Measurements from ENCODE around the gene RIC8B. TPM values are rescaled to one million over a fixed set of nuclear protein-coding genes. Genes with fewer than 3 reads are reported as not detected.

Gene RIC8B
- total RNA-seq, 2 experiments from 2014 or later = 10.7 to 11.3 TPM

DNA sequence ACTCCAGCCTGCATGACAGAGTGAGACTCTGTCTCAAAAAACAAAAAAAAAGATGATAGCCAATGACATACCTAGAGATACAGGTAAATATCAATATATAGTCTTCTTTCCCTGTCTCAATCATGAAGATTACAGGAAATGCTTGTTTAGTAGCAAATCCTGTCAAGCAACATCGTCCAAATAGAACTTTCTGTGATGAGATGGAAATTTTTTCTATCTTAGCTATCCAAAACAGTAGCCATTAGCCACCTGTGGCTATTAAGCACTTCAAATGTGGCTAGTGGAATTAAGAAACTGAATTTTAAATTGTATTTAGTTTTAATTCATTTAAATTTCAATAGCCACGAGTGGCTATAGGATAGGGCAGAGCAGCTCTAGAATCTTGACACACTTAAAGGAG lies 33.2 kb upstream of the RIC8B start:
- no peak overlapping the region for H3K27ac Mint-ChIP-seq
- no peaks in the 10 kb centered on the region for H3K36me3 Mint-ChIP-seq (ENCODE audit: low read depth)
- H3K4me3 Mint-ChIP-seq = no peak overlapping the region
- no peaks in the 10 kb centered on the region for H3K9me3 Mint-ChIP-seq (ENCODE audit: low read depth)
- POLR2A ChIA-PET = no interaction called here
- no peak for ATAC-seq
- CTCF ChIA-PET = interaction anchor here (0.6 to 1.2 kb wide), 4 partner anchors 9 to 1140 kb away, joined by 3 to 5 read pairs (median 4); no protein-coding TSS in a partner anchor
- H3K4me1 Mint-ChIP-seq = no peaks in the 10 kb centered on the region
- intact Hi-C loops (cut with DNase I, micrococcal nuclease) = no loop called here
- H3K27me3 Mint-ChIP-seq = no peaks in the 10 kb centered on the region
- no peak for DNase-seq

GRCh38 chr12:106743270-106743988 lies 31.1 kb upstream of the RIC8B start:
- intact Hi-C loops (cut with DNase I, micrococcal nuclease) = no loop called here
- POLR2A ChIA-PET = no interaction called here
- Mint-ChIP-seq H3K9me3 (ENCODE audit: low read depth) (no peaks in the 10 kb centered on the region), H3K27ac (no peak overlapping the region), H3K4me3 (no peak overlapping the region), H3K36me3 (ENCODE audit: low read depth) (no peaks in the 10 kb centered on the region), H3K4me1 (peaks cover 17% of the 10 kb centered on the region), H3K27me3 (no peaks in the 10 kb centered on the region)
- DNase-seq = no peak
- CTCF ChIA-PET = no interaction called here
- ATAC-seq = no peak

DNA sequence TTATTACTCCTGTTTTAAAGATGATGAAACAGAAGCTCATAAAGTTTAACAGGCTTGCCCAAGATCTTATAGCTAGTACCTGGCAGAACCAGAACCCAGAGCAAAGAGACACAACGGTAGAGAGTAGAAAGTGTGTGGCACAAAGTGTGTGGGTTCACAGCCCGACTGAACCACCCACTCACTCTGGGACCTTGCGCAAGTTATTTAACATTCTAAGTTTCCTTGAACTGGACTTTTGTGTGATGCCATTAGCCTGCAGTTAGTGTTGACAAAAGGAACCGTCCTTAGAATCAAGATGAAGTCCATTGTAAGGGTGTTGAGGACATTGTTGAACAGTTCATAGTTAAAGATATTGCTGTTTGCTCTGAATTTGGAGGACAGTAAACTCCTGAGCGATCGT lies 29.9 kb upstream of the RIC8B start:
- no peak for ATAC-seq
- intact Hi-C loops (cut with DNase I, micrococcal nuclease) = no loop called here
- no peak overlapping the region for H3K27ac Mint-ChIP-seq
- H3K4me1 Mint-ChIP-seq = peaks cover 20% of the 10 kb centered on the region
- DNase-seq = no peak
- H3K4me3 Mint-ChIP-seq = no peak overlapping the region
- CTCF ChIA-PET = no interaction called here
- no peaks in the 10 kb centered on the region for H3K36me3 Mint-ChIP-seq (ENCODE audit: low read depth)
- no peaks in the 10 kb centered on the region for H3K9me3 Mint-ChIP-seq (ENCODE audit: low read depth)
- POLR2A ChIA-PET = no interaction called here
- H3K27me3 Mint-ChIP-seq = no peaks in the 10 kb centered on the region

DNA sequence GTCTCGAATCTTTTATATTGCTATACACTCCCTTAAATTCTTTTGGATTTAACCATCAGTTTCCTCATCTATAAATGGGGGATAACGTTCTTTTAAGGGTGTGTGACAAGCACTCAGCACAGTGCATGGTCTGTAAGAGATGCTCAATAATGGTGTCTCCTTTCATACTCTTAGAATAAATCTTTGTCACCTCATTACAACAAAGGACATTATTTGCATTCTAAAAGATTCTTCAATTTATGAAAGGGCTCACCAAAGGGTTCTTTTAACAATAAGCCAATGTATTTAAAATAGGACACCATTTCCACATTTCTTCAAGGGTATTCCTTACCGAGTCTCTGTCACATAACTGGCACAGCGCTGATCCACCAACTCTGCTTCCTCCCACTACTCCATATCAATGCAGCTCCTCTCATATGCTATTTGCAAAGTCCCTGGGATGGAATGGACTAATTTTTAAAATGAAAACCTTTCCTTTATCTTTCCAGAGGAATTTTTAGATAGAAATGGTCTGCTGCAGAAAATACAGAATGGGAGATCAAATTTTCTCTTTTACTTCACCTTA lies 29.2 kb upstream of the RIC8B start:
- H3K9me3 Mint-ChIP-seq (ENCODE audit: low read depth) = no peaks in the 10 kb centered on the region
- ATAC-seq = no peak
- no peaks in the 10 kb centered on the region for H3K27me3 Mint-ChIP-seq
- CTCF ChIA-PET = no interaction called here
- H3K4me3 Mint-ChIP-seq = no peak overlapping the region
- POLR2A ChIA-PET = no interaction called here
- peaks cover 20% of the 10 kb centered on the region for H3K4me1 Mint-ChIP-seq
- no peak for DNase-seq
- intact Hi-C loops (cut with DNase I, micrococcal nuclease) = no loop called here
- H3K27ac Mint-ChIP-seq = no peak overlapping the region
- no peaks in the 10 kb centered on the region for H3K36me3 Mint-ChIP-seq (ENCODE audit: low read depth)

DNA sequence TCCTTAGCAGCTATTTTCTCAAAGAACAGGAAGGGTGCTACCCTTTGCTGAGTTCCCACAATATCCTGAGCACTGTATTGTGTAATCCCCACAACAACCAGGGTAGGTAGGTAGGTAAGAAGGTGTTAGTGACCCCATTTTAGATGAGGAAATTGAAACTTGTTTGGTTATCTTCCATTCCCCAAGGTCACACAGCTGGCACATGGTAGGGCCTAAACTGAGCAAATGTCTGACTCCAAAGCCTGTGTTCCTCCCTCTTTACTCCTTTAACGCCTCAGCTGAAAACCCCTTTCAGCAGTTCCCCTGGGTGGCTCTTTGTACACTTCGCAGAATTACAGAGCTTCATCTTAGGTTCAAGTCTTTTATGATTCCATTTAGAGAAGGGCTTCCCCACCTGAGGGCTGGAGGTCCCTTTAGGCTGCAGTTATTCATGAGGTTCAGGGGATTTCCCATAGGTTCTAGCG lies 26.5 kb upstream of the RIC8B start:
- ATAC-seq (peak; percentile 66), DNase-seq (peak; percentile 30)
- ChIA-PET CTCF (interaction anchor here (1.0 to 1.7 kb wide), 3 partner anchors 15 to 25 kb away, joined by 3 to 9 read pairs (median 3); no protein-coding TSS in a partner anchor), POLR2A (no interaction called here)
- Mint-ChIP-seq H3K36me3 (ENCODE audit: low read depth) (no peaks in the 10 kb centered on the region), H3K4me3 (no peak overlapping the region), H3K9me3 (ENCODE audit: low read depth) (peaks cover 4% of the 10 kb centered on the region), H3K4me1 (peaks cover 25% of the 10 kb centered on the region), H3K27me3 (no peaks in the 10 kb centered on the region), H3K27ac (peak overlapping the region; percentile 64)
- intact Hi-C loops (cut with DNase I, micrococcal nuclease) = no loop called here

GRCh38 chr12:106750524-106750923 lies 24.0 kb upstream of the RIC8B start:
- Mint-ChIP-seq H3K4me3 (no peak overlapping the region), H3K9me3 (ENCODE audit: low read depth) (peaks cover 4% of the 10 kb centered on the region), H3K4me1 (peaks cover 40% of the 10 kb centered on the region), H3K27ac (no peak overlapping the region), H3K27me3 (no peaks in the 10 kb centered on the region), H3K36me3 (ENCODE audit: low read depth) (no peaks in the 10 kb centered on the region)
- intact Hi-C loops (cut with DNase I, micrococcal nuclease) = no loop called here
- DNase-seq = no peak
- ChIA-PET CTCF (interaction anchor here (1.0 kb wide), 1 partner anchor 9 kb away, joined by 5 read pairs; no protein-coding TSS in a partner anchor), POLR2A (no interaction called here)
- no peak for ATAC-seq

GRCh38 chr12:106753526-106753925 lies 21.0 kb upstream of the RIC8B start:
- CTCF ChIA-PET = interaction anchor here (0.7 to 1.3 kb wide), 2 partner anchors 13 to 15 kb away, joined by 3 to 8 read pairs; no protein-coding TSS in a partner anchor
- Mint-ChIP-seq H3K27ac (peak overlapping the region; percentile 90), H3K4me3 (peak overlapping the region; percentile 29), H3K9me3 (ENCODE audit: low read depth) (peaks cover 4% of the 10 kb centered on the region), H3K27me3 (no peaks in the 10 kb centered on the region), H3K36me3 (ENCODE audit: low read depth) (no peaks in the 10 kb centered on the region), H3K4me1 (peaks cover 23% of the 10 kb centered on the region)
- intact Hi-C loops (cut with DNase I, micrococcal nuclease) = loop anchor here in 1 of 2 experiments (2.0 kb wide), 1 partner anchor 21 kb away; the partner anchor contains the start of gene RIC8B
- ATAC-seq (peak; percentile 99), DNase-seq (peak; percentile 81)
- POLR2A ChIA-PET = no interaction called here

DNA sequence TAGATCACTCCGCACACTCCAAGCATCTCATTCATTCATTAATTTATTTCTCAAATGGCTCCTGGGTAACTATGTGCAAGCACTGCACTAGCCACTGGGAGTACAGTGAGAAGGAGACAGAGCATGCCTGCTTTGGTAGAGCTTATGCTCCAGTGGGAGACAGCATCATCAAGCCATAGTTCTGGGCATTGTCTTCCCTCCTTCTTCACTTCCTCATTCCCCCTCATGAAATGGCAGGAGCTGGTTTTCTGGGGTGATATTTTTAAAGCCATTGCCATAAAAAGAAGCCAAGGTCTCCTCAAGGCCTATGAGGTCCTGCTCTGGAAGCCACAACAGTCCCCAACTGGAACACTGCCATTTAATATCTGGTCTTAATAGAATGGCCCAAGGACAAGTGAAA lies 20.2 kb upstream of the RIC8B start:
- H3K27ac Mint-ChIP-seq = peak overlapping the region; percentile 90
- intact Hi-C loops (cut with DNase I, micrococcal nuclease) = no loop called here
- peaks cover 4% of the 10 kb centered on the region for H3K9me3 Mint-ChIP-seq (ENCODE audit: low read depth)
- no peak overlapping the region for H3K4me3 Mint-ChIP-seq
- no peaks in the 10 kb centered on the region for H3K27me3 Mint-ChIP-seq
- POLR2A ChIA-PET = no interaction called here
- no peaks in the 10 kb centered on the region for H3K36me3 Mint-ChIP-seq (ENCODE audit: low read depth)
- DNase-seq (no peak), ATAC-seq (no peak)
- CTCF ChIA-PET = interaction anchor here (1.3 kb wide), 1 partner anchor 12 kb away, joined by 8 read pairs; no protein-coding TSS in a partner anchor
- H3K4me1 Mint-ChIP-seq = peaks cover 23% of the 10 kb centered on the region

GRCh38 chr12:106757623-106758348 lies 16.7 kb upstream of the RIC8B start:
- intact Hi-C loops (cut with DNase I, micrococcal nuclease) = no loop called here
- no peak overlapping the region for H3K27ac Mint-ChIP-seq
- DNase-seq = no peak
- peaks cover 34% of the 10 kb centered on the region for H3K4me1 Mint-ChIP-seq
- no peak overlapping the region for H3K4me3 Mint-ChIP-seq
- H3K27me3 Mint-ChIP-seq = no peaks in the 10 kb centered on the region
- no peak for ATAC-seq
- ChIA-PET CTCF (interaction anchor here (0.6 to 1.1 kb wide), 4 partner anchors 9 to 219 kb away, joined by 3 to 4 read pairs (median 3); no protein-coding TSS in a partner anchor), POLR2A (no interaction called here)
- H3K36me3 Mint-ChIP-seq (ENCODE audit: low read depth) = no peaks in the 10 kb centered on the region
- H3K9me3 Mint-ChIP-seq (ENCODE audit: low read depth) = no peaks in the 10 kb centered on the region

- ATAC-seq (no peak), DNase-seq (no peak)
- H3K9me3 Mint-ChIP-seq (ENCODE audit: low read depth) = no peaks in the 10 kb centered on the region
- peaks cover 28% of the 10 kb centered on the region for H3K4me1 Mint-ChIP-seq
- no peaks in the 10 kb centered on the region for H3K36me3 Mint-ChIP-seq (ENCODE audit: low read depth)
- H3K4me3 Mint-ChIP-seq = no peak overlapping the region
- ChIA-PET CTCF (interaction anchor here (0.6 to 1.1 kb wide), 3 partner anchors 10 to 219 kb away, joined by 3 to 4 read pairs (median 3); no protein-coding TSS in a partner anchor), POLR2A (no interaction called here)
- H3K27me3 Mint-ChIP-seq = no peaks in the 10 kb centered on the region
- intact Hi-C loops (cut with DNase I, micrococcal nuclease) = no loop called here
- H3K27ac Mint-ChIP-seq = no peak overlapping the region
These were observed 16.0 kb upstream of the RIC8B start for GRCh38 chr12:106758349-106759110.
